GM13976 (cell line): Measurements from ENCODE around the gene CFAP157.
A peak's percentile ranks its signal among the peaks of the same experiment; 100 is the strongest.

Experiments used
- DNase-seq: peaks from one replicate; pipeline ENCODE4 v3.0.0; 2012; ENCODE audit warnings: low spot score
- CTCF ChIP-seq: IDR thresholded peaks from 2 replicates; pipeline ENCODE4 v1.5.1; 2012; ENCODE audit warnings: borderline replicate concordance, mild to moderate bottlenecking; ENCODE audit not compliant: insufficient read depth; ENCODE audit errors: extremely low read depth, missing control alignments, control extremely low read depth
- in situ Hi-C: fragments of 300-500 bp; cut with MboI; formaldehyde crosslinking; loops from one replicate; pipeline ENCODE4 v1.12.0; 2022; ENCODE audit warnings: low sequenced_read_pairs, mixed read lengths, inconsistent platforms; ENCODE audit not compliant: unreplicated experiment

CFAP157 gene

GRCh38 chr9:127712867-127713266 lies 6.1 kb downstream of the CFAP157 start:
- DNase-seq: no peak
- in situ Hi-C loops: no loop called here
- TF ChIP-seq CTCF: no peak

- TF ChIP-seq CTCF: no peak
- in situ Hi-C loops: no loop called here
- DNase-seq: no peak
Observed at GRCh38 chr9:127714020-127714750, 7.4 kb downstream of the CFAP157 start.

GRCh38 chr9:127714951-127715469 lies 8.2 kb downstream of the CFAP157 start:
- peak; percentile 61 for DNase-seq
- no peak for TF ChIP-seq CTCF
- in situ Hi-C loops: no loop called here

GRCh38 chr9:127715470-127716337 lies 8.9 kb downstream of the CFAP157 start, which contains the start of the genes PTRH1 and TTC16:
Gene PTRH1, minus strand, starts transcription at chr9:127715663. Its CDS starts 24 bp downstream, at chr9:127715639.
Gene TTC16, plus strand, starts transcription at chr9:127716079. Its CDS starts 67 bp downstream, at chr9:127716146.
- peak; percentile 100 for DNase-seq
- TF ChIP-seq CTCF: no peak
- in situ Hi-C loops: no loop called here

- in situ Hi-C loops: no loop called here
- DNase-seq: no peak
Observed at GRCh38 chr9:127716412-127716811, 9.6 kb downstream of the CFAP157 start.

More at GRCh38 chr9:127716412-127716811, 9.6 kb downstream of the CFAP157 start:
- TF ChIP-seq CTCF: no peak
